Osteoblast (primary cell): ENCODE measurements around the gene OGA. TPM values are rescaled to one million over a fixed set of nuclear protein-coding genes. Genes with fewer than 3 reads are reported as not detected.

Experiments used
- DNase-seq: peaks from one replicate; pipeline ENCODE4 v3.0.0; 2011; ENCODE audit warnings: low spot score, mixed read lengths; ENCODE audit not compliant: insufficient read length; ENCODE audit errors: missing footprints
- H2AFZ ChIP-seq: 2 replicates; pipeline ENCODE4 v1.6.0; 2011; ENCODE audit warnings: mild to moderate bottlenecking, low read length
- H3K27ac ChIP-seq: 2 replicates; pipeline ENCODE4 v1.5.1; 2011; ENCODE audit warnings: mild to moderate bottlenecking, low read depth, low read length, moderate library complexity
- H3K27me3 ChIP-seq: 2 replicates; pipeline ENCODE4 v1.6.0; 2012; ENCODE audit warnings: mild to moderate bottlenecking, control low read depth, inconsistent platforms, low read length, moderate library complexity; ENCODE audit not compliant: insufficient read depth
- H3K36me3 ChIP-seq: 2 replicates; pipeline ENCODE4 v1.5.1; 2011; ENCODE audit warnings: mild to moderate bottlenecking, low read length, control low read depth, moderate library complexity; ENCODE audit not compliant: insufficient read depth
- H3K4me1 ChIP-seq: 2 replicates; pipeline ENCODE4 v1.5.1; 2011; ENCODE audit warnings: mild to moderate bottlenecking, low read length, control low read depth, moderate library complexity; ENCODE audit not compliant: insufficient read depth
- H3K4me2 ChIP-seq: 2 replicates; pipeline ENCODE4 v1.6.0; 2011; ENCODE audit warnings: mild to moderate bottlenecking, low read length; ENCODE audit not compliant: insufficient read depth
- H3K4me3 ChIP-seq: fragments of 200-600 bp; sonication (generic); 3 replicates; pipeline ENCODE4 v1.5.1; 2012; ENCODE audit warnings: mild to moderate bottlenecking, low read length, inconsistent platforms; ENCODE audit not compliant: insufficient read depth
- H3K79me2 ChIP-seq: 2 replicates; pipeline ENCODE4 v1.6.0; 2012; ENCODE audit warnings: mild to moderate bottlenecking, low read length, control low read depth, inconsistent platforms; ENCODE audit not compliant: insufficient read depth
- H3K9me3 ChIP-seq: 2 replicates; pipeline ENCODE4 v1.5.1; 2011; ENCODE audit warnings: low read depth, low read length, control low read depth
- H4K20me1 ChIP-seq: 2 replicates; pipeline ENCODE4 v1.6.0; 2012; ENCODE audit warnings: mild to moderate bottlenecking, low read length, control low read depth; ENCODE audit not compliant: insufficient read depth
- CTCF ChIP-seq: IDR thresholded peaks from 2 replicates; pipeline ENCODE4 v1.5.1; 2011; ENCODE audit warnings: mild to moderate bottlenecking, low read depth, low read length, moderate library complexity; ENCODE audit errors: extremely low read depth
- total RNA-seq: library from RNA; depleted of rRNA; stranded (reverse); fragments of >200 nt; gene quantifications from 2 replicates; pipeline ENCODE4 v1.2.3, GENCODE V29; 2012

The OGA gene
- total RNA-seq, 1 donor = 121 TPM

DNA sequence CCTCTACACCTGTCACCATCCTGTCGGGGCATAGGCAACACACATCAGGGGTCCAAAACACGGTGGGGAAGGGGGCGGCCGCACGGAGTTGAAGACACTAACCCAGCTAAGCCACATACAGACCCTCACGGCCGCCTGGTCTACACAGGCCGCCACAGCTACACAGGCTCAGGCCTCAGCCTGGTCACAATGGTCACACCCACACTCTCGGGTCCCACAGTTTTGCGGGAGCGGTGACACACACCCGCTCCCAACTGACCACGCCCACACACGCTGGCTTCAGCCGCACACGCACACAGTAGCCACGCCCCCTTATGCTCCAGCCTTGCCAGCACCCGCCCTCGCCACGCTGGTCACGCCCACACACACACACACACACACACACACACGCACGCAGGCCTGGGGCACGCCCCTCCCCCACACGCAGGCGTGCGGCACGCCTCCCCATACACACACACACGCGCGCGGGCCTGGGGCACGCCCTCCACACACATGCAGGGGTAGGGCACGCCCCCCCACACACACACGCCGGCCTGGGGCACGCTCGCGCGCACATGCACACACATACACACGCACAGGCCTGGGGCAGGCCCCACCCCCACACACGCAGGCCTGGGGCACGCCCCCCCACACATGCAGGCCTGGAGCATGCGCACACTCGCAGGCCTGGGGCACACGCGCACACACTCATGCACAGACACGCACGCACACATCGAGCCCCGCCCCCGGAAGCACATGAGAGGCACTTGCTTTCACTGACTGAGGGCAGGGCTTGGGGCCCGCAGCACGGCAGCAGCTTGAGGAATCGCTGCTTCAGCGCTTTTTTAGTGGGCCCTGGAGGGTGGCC is 12.3 kb upstream of the OGA start:
- Histone ChIP-seq H3K4me1 (peaks cover 16% of the 10 kb centered on the region), H4K20me1 (peaks cover 7% of the 10 kb centered on the region), H3K4me3 (peak overlapping the region; percentile 79), H3K36me3 (no peaks in the 10 kb centered on the region), H3K79me2 (no peaks in the 10 kb centered on the region), H3K27me3 (no peaks in the 10 kb centered on the region), H3K27ac (peak overlapping the region; percentile 50), H2AFZ (peak overlapping the region; percentile 89), H3K4me2 (peak overlapping the region; percentile 95), H3K9me3 (no peaks in the 10 kb centered on the region)
- DNase-seq = peak; percentile 99
- no peak for TF ChIP-seq CTCF

GRCh38 chr10:101829561-101830315 is 11.5 kb upstream of the OGA start:
- Histone ChIP-seq H3K79me2 (no peaks in the 10 kb centered on the region), H3K9me3 (no peaks in the 10 kb centered on the region), H3K4me2 (peak overlapping the region; percentile 95), H3K27ac (peak overlapping the region; percentile 50), H4K20me1 (peaks cover 3% of the 10 kb centered on the region), H2AFZ (peak overlapping the region; percentile 89), H3K4me3 (peak overlapping the region; percentile 79), H3K36me3 (no peaks in the 10 kb centered on the region), H3K27me3 (no peaks in the 10 kb centered on the region), H3K4me1 (peaks cover 16% of the 10 kb centered on the region)
- peak; percentile 85 for DNase-seq
- no peak for TF ChIP-seq CTCF

GRCh38 chr10:101828766-101829551 is 10.7 kb upstream of the OGA start:
- peaks cover 16% of the 10 kb centered on the region for H3K4me1 ChIP-seq
- H3K27me3 ChIP-seq = no peaks in the 10 kb centered on the region
- no peaks in the 10 kb centered on the region for H3K9me3 ChIP-seq
- peaks cover 3% of the 10 kb centered on the region for H4K20me1 ChIP-seq
- TF ChIP-seq CTCF = no peak
- peak; percentile 17 for DNase-seq
- no peak overlapping the region for H3K4me2 ChIP-seq
- no peak overlapping the region for H3K27ac ChIP-seq
- H3K79me2 ChIP-seq = no peaks in the 10 kb centered on the region
- no peaks in the 10 kb centered on the region for H3K36me3 ChIP-seq
- H2AFZ ChIP-seq = no peak overlapping the region
- no peak overlapping the region for H3K4me3 ChIP-seq
